GM19463 (cell line): ENCODE data around the gene RNASE4.
A peak's percentile ranks its signal among the peaks of the same experiment; 100 is the strongest.

ENCODE experiments used
- ATAC-seq: cut with Tn5 transposase; IDR thresholded peaks from one replicate; pipeline ENCODE4 v1.9.1; 2021; ENCODE audit warnings: mild to moderate bottlenecking, moderate library complexity; ENCODE audit not compliant: unreplicated experiment

RNASE4 gene

GRCh38 chr14:20671597-20672283 lies 12.6 kb upstream of the RNASE4 start:
- no peak for ATAC-seq

GRCh38 chr14:20675669-20676068 lies 8.7 kb upstream of the RNASE4 start:
- ATAC-seq: peak; percentile 69

GRCh38 chr14:20676072-20676471 lies 8.3 kb upstream of the RNASE4 start:
- ATAC-seq: no peak

- ATAC-seq: no peak
Measured at GRCh38 chr14:20679907-20680306, 4.5 kb upstream of the RNASE4 start.

GRCh38 chr14:20680363-20680762 lies 4.0 kb upstream of the RNASE4 start:
- ATAC-seq: no peak

- ATAC-seq: no peak
Measured at GRCh38 chr14:20680843-20681347, 3.5 kb upstream of the RNASE4 start.

- no peak for ATAC-seq
Measured at GRCh38 chr14:20681348-20682126, 2.8 kb upstream of the RNASE4 start.

- ATAC-seq: no peak
Measured at GRCh38 chr14:20682127-20682434, 2.3 kb upstream of the RNASE4 start.

- ATAC-seq: peak; percentile 47
Measured at GRCh38 chr14:20682435-20683124, 1.8 kb upstream of the RNASE4 start.

- peak; percentile 23 for ATAC-seq
Measured at GRCh38 chr14:20683125-20683890, 1.1 kb upstream of the RNASE4 start.

- ATAC-seq: no peak
Measured at GRCh38 chr14:20684662-20685456, 499 bp downstream of the RNASE4 start.

GRCh38 chr14:20686386-20687143 lies 2.2 kb downstream of the RNASE4 start:
- no peak for ATAC-seq

- no peak for ATAC-seq
Measured at GRCh38 chr14:20687362-20688166, 3.2 kb downstream of the RNASE4 start.

- ATAC-seq: no peak
Measured at GRCh38 chr14:20688167-20688839, 3.9 kb downstream of the RNASE4 start, which contains the start of gene ANG. Gene ANG (plus strand): TSS chr14:20688764. CDS start chr14:20693565, 4,801 bp downstream.

GRCh38 chr14:20690848-20691640 lies 6.7 kb downstream of the RNASE4 start:
- ATAC-seq: peak; percentile 69

GRCh38 chr14:20692116-20692751 lies 7.9 kb downstream of the RNASE4 start:
- no peak for ATAC-seq

- no peak for ATAC-seq
Measured at GRCh38 chr14:20696764-20697163, 12.4 kb downstream of the RNASE4 start.
